MM.1S (cell line): ENCODE measurements around the gene SRC.

Experiments used
- DNase-seq: peaks from one replicate; pipeline ENCODE4 v3.0.0-alpha.2; 2015
- H2AFZ ChIP-seq: fragments of 300-600 bp; sonication (generic); 2 replicates; pipeline ENCODE4 v1.6.0; 2016; ENCODE audit warnings: antibody characterized with exemption, low read length
- H3F3A ChIP-seq: fragments of 300-600 bp; sonication (generic); 2 replicates; pipeline ENCODE4 v1.6.1; 2016; ENCODE audit warnings: mild to moderate bottlenecking, antibody characterized with exemption, low read length, moderate library complexity, mixed read lengths; ENCODE audit not compliant: insufficient read depth
- H3K27ac ChIP-seq: fragments of 300-600 bp; sonication (generic); 2 replicates; pipeline ENCODE4 v1.5.1; 2016; ENCODE audit warnings: mild to moderate bottlenecking, low read length
- H3K27me3 ChIP-seq: fragments of 300-600 bp; sonication (generic); replicated peaks from 2 replicates; pipeline ENCODE4 v1.6.0; 2016; ENCODE audit warnings: low read length; ENCODE audit not compliant: insufficient read depth
- H3K36me3 ChIP-seq: fragments of 300-600 bp; sonication (generic); replicated peaks from 2 replicates; pipeline ENCODE4 v1.6.1; 2016; ENCODE audit warnings: mild to moderate bottlenecking, low read length, mixed read lengths; ENCODE audit not compliant: insufficient read depth
- H3K4me1 ChIP-seq: fragments of 300-600 bp; sonication (generic); 2 replicates; pipeline ENCODE4 v1.6.1; 2016; ENCODE audit warnings: low read length, mixed read lengths
- H3K4me2 ChIP-seq: fragments of 300-600 bp; sonication (generic); 2 replicates; pipeline ENCODE4 v1.6.0; 2016; ENCODE audit warnings: low read depth, low read length
- H3K4me3 ChIP-seq: fragments of 300-600 bp; sonication (generic); 2 replicates; pipeline ENCODE4 v1.5.1; 2016; ENCODE audit warnings: low read length, mixed read lengths
- H3K79me2 ChIP-seq: fragments of 300-600 bp; sonication (generic); 2 replicates; pipeline ENCODE4 v1.6.1; 2016; ENCODE audit warnings: mixed run types, low read length, mixed read lengths
- H3K9ac ChIP-seq: fragments of 300-600 bp; sonication (generic); 2 replicates; pipeline ENCODE4 v1.6.1; 2016; ENCODE audit warnings: low read length, mixed read lengths
- H3K9me2 ChIP-seq: fragments of 300-600 bp; sonication (generic); replicated peaks from 2 replicates; pipeline ENCODE4 v1.6.1; 2016; ENCODE audit warnings: mild to moderate bottlenecking, low read length, mixed read lengths; ENCODE audit not compliant: insufficient read depth
- H3K9me3 ChIP-seq: fragments of 300-600 bp; sonication (generic); replicated peaks from 2 replicates; pipeline ENCODE4 v1.6.1; 2016; ENCODE audit warnings: mild to moderate bottlenecking, low read length, mixed read lengths; ENCODE audit not compliant: insufficient read depth
- H4K20me1 ChIP-seq: fragments of 300-600 bp; sonication (generic); 2 replicates; pipeline ENCODE4 v1.6.1; 2016; ENCODE audit warnings: mild to moderate bottlenecking, low read length, moderate library complexity, mixed read lengths; ENCODE audit not compliant: insufficient read depth
- EZH2 ChIP-seq: fragments of 300-600 bp; sonication (generic); optimal IDR thresholded peaks from 2 replicates; pipeline ENCODE3; 2017; ENCODE audit warnings: low read depth, mild to moderate bottlenecking, antibody characterized with exemption, low read length, mixed read lengths
- EZH2phosphoT487 ChIP-seq: fragments of 300-600 bp; sonication (generic); IDR thresholded peaks from 2 replicates; pipeline ENCODE4 v1.6.1; 2018; ENCODE audit warnings: antibody characterized with exemption, low read length
- TF ChIP-seq, protein P1 (sequence below): fragments of 300-600 bp; sonication (generic); IDR thresholded peaks from 2 replicates; pipeline ENCODE4 v1.5.1; 2016; ENCODE audit warnings: antibody characterized with exemption, low read length, mixed read lengths

SRC gene

GRCh38 chr20:37389241-37389747 is 43.4 kb downstream of the SRC start:
- no peaks in the 10 kb centered on the region for H3K27me3 ChIP-seq
- no peaks in the 10 kb centered on the region for H3K79me2 ChIP-seq
- no peaks in the 10 kb centered on the region for H3F3A ChIP-seq
- TF ChIP-seq, protein P1, sequence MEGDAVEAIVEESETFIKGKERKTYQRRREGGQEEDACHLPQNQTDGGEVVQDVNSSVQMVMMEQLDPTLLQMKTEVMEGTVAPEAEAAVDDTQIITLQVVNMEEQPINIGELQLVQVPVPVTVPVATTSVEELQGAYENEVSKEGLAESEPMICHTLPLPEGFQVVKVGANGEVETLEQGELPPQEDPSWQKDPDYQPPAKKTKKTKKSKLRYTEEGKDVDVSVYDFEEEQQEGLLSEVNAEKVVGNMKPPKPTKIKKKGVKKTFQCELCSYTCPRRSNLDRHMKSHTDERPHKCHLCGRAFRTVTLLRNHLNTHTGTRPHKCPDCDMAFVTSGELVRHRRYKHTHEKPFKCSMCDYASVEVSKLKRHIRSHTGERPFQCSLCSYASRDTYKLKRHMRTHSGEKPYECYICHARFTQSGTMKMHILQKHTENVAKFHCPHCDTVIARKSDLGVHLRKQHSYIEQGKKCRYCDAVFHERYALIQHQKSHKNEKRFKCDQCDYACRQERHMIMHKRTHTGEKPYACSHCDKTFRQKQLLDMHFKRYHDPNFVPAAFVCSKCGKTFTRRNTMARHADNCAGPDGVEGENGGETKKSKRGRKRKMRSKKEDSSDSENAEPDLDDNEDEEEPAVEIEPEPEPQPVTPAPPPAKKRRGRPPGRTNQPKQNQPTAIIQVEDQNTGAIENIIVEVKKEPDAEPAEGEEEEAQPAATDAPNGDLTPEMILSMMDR, result no peak
- no peaks in the 10 kb centered on the region for H3K36me3 ChIP-seq
- H3K4me1 ChIP-seq, result 0 out of 2 replicates have a peak, but pooled peaks cover 3% of the 10 kb centered on the region
- H3K9me2 ChIP-seq, result no peaks in the 10 kb centered on the region
- no peak overlapping the region for H2AFZ ChIP-seq
- DNase-seq, result no peak
- H3K9ac ChIP-seq, result no peak overlapping the region
- no peak overlapping the region for H3K4me2 ChIP-seq
- H3K9me3 ChIP-seq, result no peaks in the 10 kb centered on the region
- H4K20me1 ChIP-seq, result no peaks in the 10 kb centered on the region
- H3K27ac ChIP-seq, result no peak overlapping the region
- no peak overlapping the region for H3K4me3 ChIP-seq

GRCh38 chr20:37389844-37390275 is 43.9 kb downstream of the SRC start:
- Histone ChIP-seq H3K9ac (no peak overlapping the region), H4K20me1 (no peaks in the 10 kb centered on the region), H2AFZ (no peak overlapping the region), H3K9me2 (no peaks in the 10 kb centered on the region), H3K4me2 (no peak overlapping the region), H3K4me1 (0 out of 2 replicates have a peak, but pooled peaks cover 3% of the 10 kb centered on the region), H3K79me2 (no peaks in the 10 kb centered on the region), H3F3A (no peaks in the 10 kb centered on the region), H3K9me3 (no peaks in the 10 kb centered on the region), H3K27me3 (no peaks in the 10 kb centered on the region), H3K36me3 (no peaks in the 10 kb centered on the region), H3K27ac (no peak overlapping the region), H3K4me3 (no peak overlapping the region)
- DNase-seq, result no peak
- TF ChIP-seq, protein P1, result no peak
- TF ChIP-seq EZH2 (no peak), EZH2phosphoT487 (no peak)

DNA sequence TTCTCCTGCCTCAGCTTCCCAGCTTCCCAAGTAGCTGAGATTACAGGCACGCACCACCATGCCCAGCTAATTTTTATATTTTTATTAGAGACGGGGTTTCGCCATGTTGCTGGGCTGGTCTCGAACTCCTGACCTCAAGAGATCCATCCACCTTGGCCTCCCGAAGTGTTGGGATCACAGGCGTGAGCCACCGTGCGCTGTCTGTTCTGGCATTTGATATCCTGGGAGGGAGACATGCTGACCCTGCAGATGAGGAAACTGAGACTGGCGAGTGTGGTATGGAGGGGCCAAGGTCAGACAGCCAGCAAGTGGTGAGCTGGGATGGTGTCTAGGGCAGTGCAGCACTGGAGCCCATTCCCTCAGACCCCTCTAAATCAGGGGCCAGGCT is 44.6 kb downstream of the SRC start:
- no peaks in the 10 kb centered on the region for H3K36me3 ChIP-seq

More for the DNA sequence above, 44.6 kb downstream of the SRC start:
- Histone ChIP-seq H3K4me3 (no peak overlapping the region), H3K9me3 (no peaks in the 10 kb centered on the region), H2AFZ (no peak overlapping the region), H3K4me2 (no peak overlapping the region), H3K9ac (no peak overlapping the region), H3K27me3 (no peaks in the 10 kb centered on the region), H3K27ac (no peak overlapping the region), H4K20me1 (no peaks in the 10 kb centered on the region), H3K79me2 (no peaks in the 10 kb centered on the region), H3K9me2 (no peaks in the 10 kb centered on the region), H3F3A (no peaks in the 10 kb centered on the region), H3K4me1 (no peaks in the 10 kb centered on the region)
- TF ChIP-seq EZH2, result no peak
- TF ChIP-seq, protein P1, result no peak
- TF ChIP-seq EZH2phosphoT487, result no peak
- DNase-seq, result no peak
